Activated T-cell treated with anti-CD3 and anti-CD28 coated beads, Interleukin-2, amount 50 U/mL, for 24 hours (primary cell): ENCODE measurements around the gene AP5S1.

ENCODE experiments used
- DNase-seq: peaks from one replicate; pipeline ENCODE4 v3.0.0-alpha.2; 2020
- H3K27ac Mint-ChIP-seq: 2 replicates; pipeline ENCODE4 v1.8.0; 2020; ENCODE audit warnings: mild to moderate bottlenecking, mixed read lengths
- H3K27me3 Mint-ChIP-seq: 2 replicates; pipeline ENCODE4 v1.8.0; 2020; ENCODE audit warnings: mixed read lengths
- H3K36me3 Mint-ChIP-seq: 2 replicates; pipeline ENCODE4 v1.8.0; 2020; ENCODE audit warnings: low read depth, mixed read lengths
- H3K4me1 Mint-ChIP-seq: 2 replicates; pipeline ENCODE4 v1.8.0; 2020; ENCODE audit warnings: low read depth, mixed read lengths
- H3K4me3 Mint-ChIP-seq: 2 replicates; pipeline ENCODE4 v1.8.0; 2020; ENCODE audit warnings: mild to moderate bottlenecking, moderate library complexity, mixed read lengths
- H3K9me3 Mint-ChIP-seq: 2 replicates; pipeline ENCODE4 v1.8.0; 2020; ENCODE audit warnings: mixed read lengths

The AP5S1 gene

DNA sequence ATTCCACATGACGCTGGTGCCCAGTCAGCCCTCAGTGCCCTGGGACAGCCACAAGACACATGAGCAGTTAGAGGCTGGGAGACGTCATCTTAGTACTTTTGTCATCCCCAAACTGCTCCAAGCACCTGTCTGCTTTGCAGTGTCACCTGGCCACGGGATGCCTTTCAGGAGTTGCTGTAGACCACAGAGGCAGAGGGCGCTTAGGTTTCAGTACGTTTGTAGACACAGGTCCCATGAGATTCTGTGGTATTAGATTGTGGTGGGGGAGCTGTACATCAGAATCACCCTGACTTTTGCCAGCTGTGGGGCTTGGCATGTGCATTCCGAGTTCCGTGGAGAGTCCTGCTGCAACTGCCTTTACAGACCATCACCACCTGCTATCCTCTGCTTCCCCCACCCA lies 43.0 kb downstream of the AP5S1 start:
- Mint-ChIP-seq H3K9me3 (no peaks in the 10 kb centered on the region), H3K36me3 (peaks cover 90% of the 10 kb centered on the region), H3K4me3 (no peak overlapping the region), H3K4me1 (no peaks in the 10 kb centered on the region), H3K27ac (no peak overlapping the region), H3K27me3 (no peaks in the 10 kb centered on the region)
- no peak for DNase-seq

DNA sequence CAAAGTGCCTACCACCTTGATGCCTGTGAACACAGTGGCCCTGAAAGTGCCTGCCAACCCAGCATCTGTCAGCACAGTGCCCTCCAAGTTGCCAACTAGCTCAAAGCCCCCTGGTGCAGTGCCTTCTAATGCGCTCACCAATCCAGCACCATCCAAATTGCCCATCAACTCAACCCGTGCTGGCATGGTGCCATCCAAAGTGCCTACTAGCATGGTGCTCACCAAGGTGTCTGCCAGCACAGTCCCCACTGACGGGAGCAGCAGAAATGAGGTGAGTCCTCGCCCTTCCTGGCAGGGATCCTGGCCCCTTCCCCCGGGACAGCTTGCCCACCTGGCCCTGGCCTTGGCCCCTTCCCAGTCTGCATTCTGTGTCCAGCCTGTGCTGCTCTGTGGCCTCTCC lies 44.2 kb downstream of the AP5S1 start:
- H3K4me1 Mint-ChIP-seq, result no peaks in the 10 kb centered on the region
- peaks cover 87% of the 10 kb centered on the region for H3K36me3 Mint-ChIP-seq
- H3K27ac Mint-ChIP-seq, result peak overlapping the region; percentile 44
- no peaks in the 10 kb centered on the region for H3K27me3 Mint-ChIP-seq
- no peak for DNase-seq
- H3K9me3 Mint-ChIP-seq, result no peaks in the 10 kb centered on the region
- no peak overlapping the region for H3K4me3 Mint-ChIP-seq

DNA sequence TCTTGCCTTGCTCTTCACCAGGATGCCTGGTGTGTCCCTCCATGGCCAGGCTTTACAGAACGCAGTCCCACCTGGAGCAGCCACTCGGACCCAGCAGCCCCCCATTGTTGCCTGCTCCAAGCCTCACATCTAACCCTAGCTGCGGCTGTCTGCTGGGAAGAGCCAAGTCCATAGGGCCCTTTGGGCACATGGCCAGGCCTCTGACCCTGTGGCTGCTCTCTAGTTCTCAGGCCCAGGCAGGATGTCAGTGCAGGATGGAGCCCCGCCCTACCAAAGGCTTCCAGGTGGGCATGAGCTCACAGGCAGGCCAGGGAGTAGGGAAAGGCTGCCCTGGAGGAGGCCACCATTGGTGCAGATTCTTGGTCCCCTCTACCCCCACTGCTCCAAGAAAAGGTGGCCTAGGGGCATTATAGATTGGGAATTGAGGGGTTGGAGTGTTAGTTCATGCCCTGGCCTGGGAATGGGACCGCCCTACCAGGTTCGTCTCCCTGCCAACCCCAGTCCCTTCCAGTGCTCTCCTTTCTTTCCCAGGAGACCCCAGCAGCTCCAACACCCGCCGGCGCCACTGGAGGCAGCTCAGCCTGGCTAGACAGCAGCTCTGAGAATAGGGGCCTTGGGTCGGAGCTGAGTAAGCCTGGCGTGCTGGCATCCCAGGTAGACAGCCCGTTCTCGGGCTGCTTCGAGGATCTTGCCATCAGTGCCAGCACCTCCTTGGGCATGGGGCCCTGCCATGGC lies 45.0 kb downstream of the AP5S1 start:
- DNase-seq, result no peak
- H3K36me3 Mint-ChIP-seq, result peaks cover 89% of the 10 kb centered on the region
- H3K4me1 Mint-ChIP-seq, result no peaks in the 10 kb centered on the region
- no peaks in the 10 kb centered on the region for H3K27me3 Mint-ChIP-seq
- H3K4me3 Mint-ChIP-seq, result no peak overlapping the region
- H3K27ac Mint-ChIP-seq, result no peak overlapping the region
- no peaks in the 10 kb centered on the region for H3K9me3 Mint-ChIP-seq

DNA sequence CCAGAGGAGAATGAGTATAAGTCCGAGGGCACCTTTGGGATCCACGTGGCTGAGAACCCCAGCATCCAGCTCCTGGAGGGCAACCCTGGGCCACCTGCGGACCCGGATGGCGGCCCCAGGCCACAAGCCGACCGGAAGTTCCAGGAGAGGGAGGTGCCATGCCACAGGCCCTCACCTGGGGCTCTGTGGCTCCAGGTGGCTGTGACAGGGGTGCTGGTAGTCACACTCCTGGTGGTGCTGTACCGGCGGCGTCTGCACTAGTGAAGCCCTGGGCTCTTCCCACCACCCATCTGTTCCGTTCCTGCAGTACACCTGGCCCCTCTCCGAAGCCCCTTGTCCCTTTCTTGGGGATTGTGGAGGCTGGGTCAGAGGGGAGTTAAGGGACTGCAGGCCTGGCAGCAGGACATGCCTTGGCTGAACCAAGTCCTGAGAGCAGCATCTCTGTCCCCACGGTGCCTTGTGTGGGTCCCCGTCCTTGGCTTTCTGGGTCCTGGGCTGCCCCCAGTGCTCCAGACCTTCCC lies 45.6 kb downstream of the AP5S1 start:
- Mint-ChIP-seq H3K27me3 (no peaks in the 10 kb centered on the region), H3K4me3 (no peak overlapping the region), H3K9me3 (no peaks in the 10 kb centered on the region), H3K27ac (no peak overlapping the region), H3K4me1 (no peaks in the 10 kb centered on the region), H3K36me3 (peaks cover 89% of the 10 kb centered on the region)
- no peak for DNase-seq

DNA sequence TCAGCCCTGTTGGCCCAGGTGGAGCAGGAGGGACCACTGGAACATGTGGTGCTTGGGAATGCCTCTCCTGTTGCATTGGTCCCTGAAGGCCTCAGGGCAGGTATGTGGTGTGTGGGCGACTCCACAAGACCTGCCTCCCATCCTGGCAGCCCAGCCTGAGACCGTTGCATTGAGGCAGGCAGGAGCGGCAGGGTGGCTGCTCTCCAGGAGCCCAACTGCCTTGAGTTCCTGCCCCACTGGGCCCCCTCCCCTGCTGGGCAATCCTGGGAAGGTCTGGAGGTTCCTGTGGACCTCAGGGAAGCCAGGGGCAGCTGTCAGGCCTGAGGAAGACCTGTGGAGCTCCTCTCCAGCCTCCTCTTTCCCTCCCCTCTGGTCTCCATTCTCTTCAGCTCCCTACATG lies 46.1 kb downstream of the AP5S1 start:
- DNase-seq, result no peak
- no peaks in the 10 kb centered on the region for H3K9me3 Mint-ChIP-seq
- H3K4me3 Mint-ChIP-seq, result no peak overlapping the region
- H3K27me3 Mint-ChIP-seq, result no peaks in the 10 kb centered on the region
- peaks cover 89% of the 10 kb centered on the region for H3K36me3 Mint-ChIP-seq
- no peaks in the 10 kb centered on the region for H3K4me1 Mint-ChIP-seq
- H3K27ac Mint-ChIP-seq, result peak overlapping the region; percentile 69

DNA sequence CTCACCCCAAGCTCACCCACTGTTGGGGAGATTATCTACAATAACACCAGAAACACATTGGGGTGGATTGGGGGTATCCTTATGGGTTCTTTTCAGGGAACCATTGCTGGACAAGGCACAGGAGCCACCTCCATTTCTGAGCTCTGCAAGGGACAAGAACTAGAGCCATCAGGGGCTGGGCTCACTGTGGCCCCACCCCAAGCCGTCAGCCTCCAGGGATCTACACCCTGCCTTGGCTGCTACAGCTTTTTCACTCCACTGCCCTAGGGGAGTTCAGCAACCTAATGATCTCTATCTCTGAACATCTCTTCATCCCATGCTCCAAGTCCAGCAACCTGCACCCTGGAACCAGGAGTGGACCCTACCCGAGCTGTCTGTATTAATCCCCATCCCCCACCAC lies 47.5 kb downstream of the AP5S1 start:
- H3K4me1 Mint-ChIP-seq, result no peaks in the 10 kb centered on the region
- H3K27me3 Mint-ChIP-seq, result no peaks in the 10 kb centered on the region
- no peaks in the 10 kb centered on the region for H3K9me3 Mint-ChIP-seq
- H3K36me3 Mint-ChIP-seq, result peaks cover 89% of the 10 kb centered on the region
- H3K4me3 Mint-ChIP-seq, result no peak overlapping the region
- no peak overlapping the region for H3K27ac Mint-ChIP-seq
- DNase-seq, result no peak

DNA sequence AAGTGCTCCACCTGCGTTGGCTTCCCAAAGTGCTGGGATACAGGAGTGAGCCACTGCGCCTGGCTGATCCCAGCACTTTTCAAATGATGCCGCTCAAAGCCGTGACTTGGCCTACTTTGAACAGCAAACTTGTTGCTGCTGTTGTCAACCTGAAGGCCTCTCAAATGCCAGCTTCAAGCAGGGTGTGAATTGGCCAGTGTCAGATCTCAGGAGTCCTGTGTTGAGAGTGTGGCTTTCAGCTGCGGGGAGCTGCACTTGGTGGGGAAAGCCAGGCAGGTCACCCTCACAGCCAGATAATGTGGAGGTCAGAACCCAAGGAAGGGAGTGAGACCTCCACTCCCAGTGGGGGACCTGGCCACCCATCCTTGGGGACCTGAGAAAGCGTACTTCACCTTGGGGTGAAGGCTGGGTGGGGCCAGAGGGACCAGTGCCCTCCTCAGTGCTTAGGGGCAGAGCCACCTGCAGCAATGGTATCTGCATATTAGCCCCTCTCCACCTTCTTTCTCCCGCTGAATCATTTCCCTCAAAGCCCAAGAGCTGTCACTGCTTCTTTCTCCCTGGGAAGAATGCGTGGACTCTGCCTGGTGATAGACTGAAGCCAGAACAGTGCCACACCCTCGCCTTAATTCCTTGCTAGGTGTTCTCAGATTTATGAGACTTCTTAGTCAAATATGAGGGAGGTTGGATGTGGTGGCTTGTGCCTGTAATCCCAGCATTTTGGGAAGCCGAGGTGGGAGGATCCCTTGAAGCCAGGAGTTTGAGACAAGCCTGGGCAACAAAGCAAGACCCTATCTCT lies 49.7 kb downstream of the AP5S1 start:
- Mint-ChIP-seq H3K9me3 (no peaks in the 10 kb centered on the region), H3K27me3 (no peaks in the 10 kb centered on the region), H3K4me3 (no peak overlapping the region), H3K27ac (peak overlapping the region; percentile 22), H3K36me3 (peaks cover 88% of the 10 kb centered on the region), H3K4me1 (peaks cover 8% of the 10 kb centered on the region)
- no peak for DNase-seq

DNA sequence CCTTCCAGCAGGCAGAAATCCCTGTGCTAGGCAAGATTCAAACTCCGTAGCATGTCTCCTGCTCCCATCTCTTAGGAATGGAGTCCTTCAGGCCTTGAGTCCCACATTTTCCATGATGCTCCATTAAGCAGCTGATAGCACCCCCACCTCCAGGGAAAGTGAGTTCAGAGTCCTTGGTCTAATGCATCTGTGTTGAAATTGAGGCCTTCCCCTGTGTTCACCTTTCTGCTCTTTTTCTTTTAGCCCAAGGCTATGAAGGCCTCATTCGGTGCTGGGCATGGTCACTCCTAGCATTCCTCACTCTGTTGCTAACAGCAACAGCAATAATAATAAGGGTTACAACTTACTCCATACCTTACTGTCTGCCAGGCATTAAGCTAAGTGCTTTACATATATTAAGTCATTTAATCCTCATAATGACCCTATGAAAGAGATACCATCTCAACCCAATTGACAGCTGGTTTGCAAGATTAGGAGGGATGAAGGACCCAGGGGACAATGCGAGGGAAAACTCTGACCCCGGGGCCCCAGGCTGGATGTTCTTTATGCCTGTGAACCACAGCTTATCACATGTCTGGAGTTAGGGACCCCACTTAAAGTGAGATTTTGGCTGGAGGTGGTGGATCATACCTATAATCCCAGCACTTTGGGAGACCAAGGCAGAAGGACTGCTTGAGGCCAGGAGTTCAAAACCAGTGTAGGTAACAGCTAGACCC lies 51.4 kb downstream of the AP5S1 start:
- peaks cover 11% of the 10 kb centered on the region for H3K4me1 Mint-ChIP-seq
- no peaks in the 10 kb centered on the region for H3K9me3 Mint-ChIP-seq
- no peaks in the 10 kb centered on the region for H3K27me3 Mint-ChIP-seq
- no peak for DNase-seq
- no peak overlapping the region for H3K4me3 Mint-ChIP-seq
- peak overlapping the region; percentile 29 for H3K27ac Mint-ChIP-seq
- H3K36me3 Mint-ChIP-seq, result peaks cover 81% of the 10 kb centered on the region

DNA sequence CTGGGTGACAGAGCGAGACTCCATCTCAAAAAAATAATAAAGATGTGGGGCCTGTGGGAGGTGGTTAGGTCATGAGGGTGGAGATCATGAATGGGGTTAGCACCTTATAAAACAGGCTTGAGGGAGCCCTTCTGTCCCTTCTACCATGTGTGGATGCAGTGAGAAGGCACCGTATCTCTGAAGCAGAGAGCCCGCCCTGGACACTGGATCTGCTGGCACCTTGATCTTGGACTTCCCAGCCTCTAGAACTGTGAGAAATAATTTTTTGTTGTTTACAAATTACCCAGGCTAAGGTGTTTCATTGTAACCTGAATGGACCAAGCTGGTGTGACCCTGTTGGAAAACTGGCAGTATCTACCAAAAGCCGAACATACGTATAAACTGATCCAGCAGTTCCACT lies 53.2 kb downstream of the AP5S1 start:
- Mint-ChIP-seq H3K4me3 (no peak overlapping the region), H3K27ac (peak overlapping the region; percentile 44)

DNA sequence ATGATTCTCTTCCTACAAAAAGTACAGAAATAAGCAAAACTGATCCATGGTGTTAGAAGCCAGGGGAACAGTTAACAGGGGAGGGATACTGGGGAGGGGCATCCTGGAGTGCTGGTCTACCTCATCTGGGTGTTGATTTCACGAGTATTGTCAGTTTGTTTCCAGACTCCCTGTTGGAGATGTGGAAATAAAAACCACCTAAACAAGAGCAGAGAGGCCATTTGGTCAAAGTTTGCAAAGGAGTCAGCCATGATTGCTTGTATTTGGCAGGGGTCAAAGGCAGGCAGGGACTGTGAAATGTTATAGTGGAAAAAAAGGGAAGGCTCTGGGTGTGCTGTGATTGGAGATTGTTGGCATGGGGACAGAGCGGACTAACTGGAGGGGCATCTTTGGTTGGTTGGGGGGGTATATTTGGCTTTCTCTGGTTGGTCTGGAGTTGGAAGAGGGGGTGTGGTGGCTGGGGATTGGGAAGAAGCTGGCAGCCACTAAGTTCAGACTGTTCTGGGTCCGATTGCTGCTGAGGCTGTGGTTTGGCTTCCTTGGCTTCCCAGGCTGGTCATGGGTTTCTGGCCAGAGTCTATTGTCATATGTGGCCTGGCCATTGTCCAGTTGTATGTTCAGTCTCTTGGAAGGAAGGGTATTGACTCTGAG lies 54.0 kb downstream of the AP5S1 start:
- H3K4me1 Mint-ChIP-seq, result peaks cover 13% of the 10 kb centered on the region
- DNase-seq, result no peak
- no peak overlapping the region for H3K4me3 Mint-ChIP-seq
- no peak overlapping the region for H3K27ac Mint-ChIP-seq
- H3K27me3 Mint-ChIP-seq, result no peaks in the 10 kb centered on the region
- H3K9me3 Mint-ChIP-seq, result no peaks in the 10 kb centered on the region
- peaks cover 63% of the 10 kb centered on the region for H3K36me3 Mint-ChIP-seq

More for the DNA sequence above, 53.2 kb downstream of the AP5S1 start:
- no peak for DNase-seq
- Mint-ChIP-seq H3K9me3 (no peaks in the 10 kb centered on the region), H3K27me3 (no peaks in the 10 kb centered on the region), H3K36me3 (peaks cover 65% of the 10 kb centered on the region), H3K4me1 (peaks cover 13% of the 10 kb centered on the region)

DNA sequence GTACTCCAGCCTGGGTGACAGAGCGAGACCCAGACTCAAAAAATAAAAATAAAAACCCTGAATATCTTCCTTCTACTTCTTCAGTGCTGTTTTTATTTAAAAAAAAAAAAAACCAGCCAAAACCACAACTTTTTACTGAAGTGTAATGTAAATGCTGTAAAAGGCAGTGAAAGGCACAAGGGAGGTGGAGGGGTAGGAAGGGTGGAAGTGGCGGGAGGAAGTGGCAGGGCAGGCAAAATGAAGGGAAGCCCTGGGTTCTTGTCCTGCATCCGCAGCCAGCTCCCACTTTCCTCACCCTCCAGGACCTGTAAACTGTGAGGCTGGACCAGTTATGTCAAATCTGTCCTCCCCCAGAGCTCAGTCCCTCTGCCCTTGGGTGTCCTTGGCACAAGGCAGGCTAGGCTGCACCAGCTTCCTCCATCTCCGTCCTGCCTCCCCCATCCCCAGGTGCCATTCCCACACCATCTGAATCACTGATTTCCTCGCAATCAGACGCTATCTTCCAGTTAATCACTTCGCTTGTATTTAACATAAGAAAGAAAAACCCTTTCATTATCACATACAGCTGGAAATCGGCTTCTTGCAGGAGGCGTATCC lies 55.1 kb downstream of the AP5S1 start:
- Mint-ChIP-seq H3K9me3 (no peaks in the 10 kb centered on the region), H3K4me3 (no peak overlapping the region), H3K4me1 (peaks cover 13% of the 10 kb centered on the region), H3K27me3 (no peaks in the 10 kb centered on the region), H3K36me3 (peaks cover 54% of the 10 kb centered on the region), H3K27ac (no peak overlapping the region)
- no peak for DNase-seq

DNA sequence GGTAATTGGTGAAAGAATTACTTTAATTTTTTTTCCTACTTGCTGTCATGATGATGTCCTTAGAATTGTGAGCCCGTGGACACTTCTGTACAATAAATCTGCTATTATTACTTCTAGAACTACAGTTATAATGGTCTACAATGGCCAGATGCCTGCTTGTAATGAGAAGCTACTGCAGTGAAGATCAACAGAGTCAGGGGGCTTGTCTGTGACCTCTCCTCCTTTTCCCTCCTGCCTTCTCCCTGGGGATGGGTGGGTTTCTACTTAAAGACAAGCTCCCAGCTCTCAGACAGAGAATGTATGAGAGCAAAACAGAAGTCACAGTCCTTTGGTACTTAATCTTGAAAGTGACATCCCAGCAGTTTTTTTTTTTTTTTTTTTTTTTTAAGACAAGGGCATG lies 55.7 kb downstream of the AP5S1 start:
- Mint-ChIP-seq H3K27me3 (no peaks in the 10 kb centered on the region), H3K9me3 (no peaks in the 10 kb centered on the region), H3K27ac (no peak overlapping the region), H3K4me1 (peaks cover 13% of the 10 kb centered on the region), H3K36me3 (peaks cover 48% of the 10 kb centered on the region), H3K4me3 (no peak overlapping the region)
- no peak for DNase-seq

DNA sequence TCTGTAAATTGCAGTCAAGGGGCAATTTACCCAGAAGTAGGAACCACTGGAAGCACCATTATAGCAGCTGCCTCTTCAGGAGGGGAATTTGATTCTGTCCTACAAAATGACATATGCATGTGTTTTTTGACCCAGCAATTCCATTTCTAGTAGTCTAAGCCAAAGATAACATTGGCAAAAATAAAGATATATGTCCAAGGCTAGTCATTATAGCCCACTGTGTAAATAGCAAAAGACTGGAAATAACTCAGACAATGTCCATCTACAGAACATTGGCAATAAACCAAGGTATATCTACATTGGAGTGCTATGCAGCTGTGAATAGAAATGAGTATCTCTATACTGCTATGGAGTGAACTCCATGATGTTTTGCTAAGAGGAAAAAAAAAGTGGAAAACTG lies 56.3 kb downstream of the AP5S1 start:
- Mint-ChIP-seq H3K4me1 (peaks cover 13% of the 10 kb centered on the region), H3K9me3 (no peaks in the 10 kb centered on the region), H3K27me3 (no peaks in the 10 kb centered on the region), H3K36me3 (peaks cover 42% of the 10 kb centered on the region), H3K4me3 (no peak overlapping the region), H3K27ac (no peak overlapping the region)
- DNase-seq, result no peak
